Measurements from ENCODE around the gene ZNF628. TPM values are rescaled to one million over a fixed set of nuclear protein-coding genes. Genes with fewer than 3 reads are reported as not detected.
"Not testable (repeated sequence)": the region's sequence is repeated elsewhere in the genome, so short reads cannot be mapped to it uniquely, and the experiment has no call there.

Gene ZNF628
- total and polyA plus RNA-seq, 3 experiments from 2014 or later: 0.36 to 8.7 (median 8.3) TPM

DNA sequence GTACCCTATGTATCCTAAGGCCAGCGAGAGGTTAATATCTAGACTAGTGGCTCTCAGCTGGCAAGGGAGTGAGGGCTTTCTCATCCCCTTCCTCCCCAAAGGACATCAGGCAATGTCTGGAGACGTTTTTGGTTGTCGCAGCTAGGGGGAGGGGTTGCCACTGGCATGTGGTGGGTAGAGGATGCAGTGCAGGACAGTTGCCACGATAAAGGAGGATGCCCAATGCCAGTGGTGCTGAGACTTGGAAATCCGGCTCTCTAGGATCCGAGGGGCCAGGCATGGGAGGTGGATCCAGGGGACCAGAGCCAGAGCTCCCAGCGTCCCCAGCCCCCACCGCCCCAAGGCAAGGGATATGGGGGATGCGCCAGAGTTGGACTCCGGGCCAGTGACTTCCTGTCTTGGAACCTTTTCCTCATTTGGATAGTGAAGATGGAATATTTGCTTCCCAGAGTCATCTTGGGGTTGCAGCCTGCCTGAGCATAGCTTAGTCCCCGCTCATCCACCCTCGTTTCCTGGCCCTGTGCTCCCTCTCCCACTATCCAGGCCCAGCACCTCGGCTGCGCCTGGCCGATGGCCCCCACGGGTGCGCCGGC is 16.7 kb downstream of the ZNF628 start:
- H3K27ac Mint-ChIP-seq: no peak overlapping the region
- H3K27me3 Mint-ChIP-seq: peaks cover 5 to 12% of the 10 kb centered on the region in 2 donors
- no peak for DNase-seq
- H3K27ac ChIP-seq (ENCODE audit: low read depth, low read length): no peak overlapping the region
- ChIA-PET POLR2A (no interaction called here), CTCF (interaction anchor here (1.2 to 1.7 kb wide), 2 partner anchors 11 to 26 kb away, joined by 4 read pairs; no protein-coding TSS in a partner anchor)
- H3K4me3 Mint-ChIP-seq: no peak overlapping the region
- H3K36me3 Mint-ChIP-seq: no peaks in the 10 kb centered on the region
- H3K27me3 ChIP-seq (ENCODE audit: insufficient read depth, low read length, poor library complexity, severe bottlenecking): no peaks in the 10 kb centered on the region
- no peaks in the 10 kb centered on the region for H3K36me3 ChIP-seq (ENCODE audit: insufficient read depth, low read length)
- H3K9me3 Mint-ChIP-seq: no peaks in the 10 kb centered on the region
- no peaks in the 10 kb centered on the region for H3K4me1 ChIP-seq (ENCODE audit: insufficient read depth, low read length)
- no peaks in the 10 kb centered on the region for H3K4me1 Mint-ChIP-seq
- H3K4me3 ChIP-seq (ENCODE audit: low read length): no peak overlapping the region
- H3K9me3 ChIP-seq (ENCODE audit: low read length): no peaks in the 10 kb centered on the region

DNA sequence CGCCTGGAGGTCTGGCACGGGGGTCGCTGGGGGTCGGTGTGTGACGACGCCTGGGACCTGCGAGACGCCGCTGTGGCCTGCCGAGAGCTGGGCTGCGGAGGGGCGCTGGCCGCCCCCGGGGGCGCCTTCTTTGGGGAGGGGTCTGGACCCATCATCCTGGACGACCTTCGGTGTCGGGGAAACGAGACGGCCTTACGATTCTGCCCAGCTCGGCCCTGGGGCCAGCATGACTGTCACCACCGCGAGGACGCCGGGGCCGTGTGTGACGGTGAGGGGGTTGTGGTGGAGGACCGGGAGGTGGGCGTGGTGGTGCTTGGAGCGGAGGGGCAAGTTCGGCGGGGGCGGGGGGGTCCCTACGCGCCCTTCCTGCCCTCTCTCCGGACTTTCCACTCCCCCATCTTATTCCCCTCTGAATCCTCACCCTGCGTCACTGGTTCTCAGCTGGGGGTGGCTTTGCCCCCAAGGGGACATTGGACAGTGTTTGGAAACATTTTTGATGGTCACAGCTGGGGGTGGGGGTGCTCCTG is 17.3 kb downstream of the ZNF628 start:
- no peak overlapping the region for H3K27ac Mint-ChIP-seq
- H3K4me1 ChIP-seq (ENCODE audit: insufficient read depth, low read length): no peaks in the 10 kb centered on the region
- DNase-seq: no peak
- peaks cover 5 to 12% of the 10 kb centered on the region in 2 donors for H3K27me3 Mint-ChIP-seq
- H3K4me3 Mint-ChIP-seq: peak overlapping the region in 1 of 7 donors; percentile 53
- H3K4me3 ChIP-seq (ENCODE audit: low read length): no peak overlapping the region
- H3K36me3 Mint-ChIP-seq: no peaks in the 10 kb centered on the region
- POLR2A ChIA-PET: no interaction called here
- H3K4me1 Mint-ChIP-seq: no peaks in the 10 kb centered on the region
- H3K36me3 ChIP-seq (ENCODE audit: insufficient read depth, low read length): no peaks in the 10 kb centered on the region
- CTCF ChIA-PET: interaction anchor here (0.5 to 2.2 kb wide), 3 partner anchors 10 to 291 kb away, joined by 3 to 12 read pairs (median 4); no protein-coding TSS in a partner anchor
- H3K27ac ChIP-seq (ENCODE audit: low read depth, low read length): no peak overlapping the region
- no peaks in the 10 kb centered on the region for H3K9me3 ChIP-seq (ENCODE audit: low read length)
- no peaks in the 10 kb centered on the region for H3K27me3 ChIP-seq (ENCODE audit: insufficient read depth, low read length, poor library complexity, severe bottlenecking)
- no peaks in the 10 kb centered on the region for H3K9me3 Mint-ChIP-seq

GRCh38 chr19:55494172-55494761 is 17.9 kb downstream of the ZNF628 start:
- POLR2A ChIA-PET: no interaction called here
- Mint-ChIP-seq H3K27me3 (peaks cover 5 to 12% of the 10 kb centered on the region in 2 donors), H3K4me1 (no peaks in the 10 kb centered on the region), H3K9me3 (no peaks in the 10 kb centered on the region), H3K36me3 (no peaks in the 10 kb centered on the region), H3K27ac (no peak overlapping the region), H3K4me3 (peak overlapping the region in 5 of 7 donors; percentile 53 to 80 (median 70))
- Histone ChIP-seq H3K36me3 (ENCODE audit: insufficient read depth, low read length) (no peaks in the 10 kb centered on the region), H3K4me1 (ENCODE audit: insufficient read depth, low read length) (no peaks in the 10 kb centered on the region), H3K9me3 (ENCODE audit: low read length) (no peaks in the 10 kb centered on the region), H3K27ac (ENCODE audit: low read depth, low read length) (no peak overlapping the region), H3K4me3 (ENCODE audit: low read length) (no peak overlapping the region), H3K27me3 (ENCODE audit: insufficient read depth, low read length, poor library complexity, severe bottlenecking) (no peaks in the 10 kb centered on the region)
- no peak for DNase-seq
- CTCF ChIA-PET: interaction anchor here (0.5 to 2.2 kb wide), 4 partner anchors 10 to 291 kb away, joined by 3 to 12 read pairs (median 6); no protein-coding TSS in a partner anchor

DNA sequence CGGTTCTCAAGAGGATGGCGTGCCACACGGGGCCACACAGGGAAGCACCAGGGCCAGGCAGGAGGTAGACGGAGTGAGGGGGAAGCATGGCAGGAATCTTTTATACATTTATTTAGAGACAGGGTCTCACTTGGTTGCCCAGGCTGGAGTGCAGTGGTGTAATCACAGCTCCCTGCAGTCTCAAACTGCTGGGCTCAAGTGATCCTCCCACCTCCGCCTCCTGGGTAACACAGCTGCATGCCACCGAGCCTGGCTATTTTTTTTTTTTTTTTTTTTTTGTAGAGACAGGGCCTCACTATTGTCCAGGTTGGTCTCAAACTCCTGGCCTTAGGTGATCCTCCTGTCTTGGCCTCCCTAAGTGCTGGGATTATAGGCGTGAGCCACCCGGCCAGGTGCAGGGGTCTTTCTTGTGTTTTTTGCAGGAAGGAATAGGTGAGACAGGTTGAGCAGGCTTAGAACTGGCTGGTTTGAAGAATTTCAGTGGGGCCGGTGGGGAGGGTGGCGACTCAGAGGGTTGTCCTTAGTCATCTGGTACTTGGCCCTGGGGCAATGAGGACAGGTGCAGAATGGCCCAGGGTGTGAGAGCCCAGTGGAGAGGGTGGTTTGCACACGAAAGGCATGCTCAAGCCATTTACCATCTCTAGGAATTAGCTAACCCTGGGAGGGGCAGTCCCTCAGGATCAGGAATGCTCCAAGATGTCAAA is 19.4 kb downstream of the ZNF628 start:
- peak overlapping the region in 1 of 8 donors; percentile 73 for H3K27ac Mint-ChIP-seq
- no peak overlapping the region for H3K4me3 Mint-ChIP-seq
- Histone ChIP-seq H3K27ac (ENCODE audit: low read depth, low read length) (no peak overlapping the region), H3K4me1 (ENCODE audit: insufficient read depth, low read length) (no peaks in the 10 kb centered on the region), H3K4me3 (ENCODE audit: low read length) (no peak overlapping the region), H3K36me3 (ENCODE audit: insufficient read depth, low read length) (no peaks in the 10 kb centered on the region), H3K9me3 (ENCODE audit: low read length) (no peaks in the 10 kb centered on the region), H3K27me3 (ENCODE audit: insufficient read depth, low read length, poor library complexity, severe bottlenecking) (no peaks in the 10 kb centered on the region)
- no peak for DNase-seq
- H3K36me3 Mint-ChIP-seq: no peaks in the 10 kb centered on the region
- no peaks in the 10 kb centered on the region for H3K4me1 Mint-ChIP-seq
- ChIA-PET CTCF (interaction anchor here (2.2 kb wide), 2 partner anchors 8 to 28 kb away, joined by 9 to 12 read pairs; no protein-coding TSS in a partner anchor), POLR2A (no interaction called here)
- no peaks in the 10 kb centered on the region for H3K9me3 Mint-ChIP-seq
- peaks cover 5 to 12% of the 10 kb centered on the region in 2 donors for H3K27me3 Mint-ChIP-seq

DNA sequence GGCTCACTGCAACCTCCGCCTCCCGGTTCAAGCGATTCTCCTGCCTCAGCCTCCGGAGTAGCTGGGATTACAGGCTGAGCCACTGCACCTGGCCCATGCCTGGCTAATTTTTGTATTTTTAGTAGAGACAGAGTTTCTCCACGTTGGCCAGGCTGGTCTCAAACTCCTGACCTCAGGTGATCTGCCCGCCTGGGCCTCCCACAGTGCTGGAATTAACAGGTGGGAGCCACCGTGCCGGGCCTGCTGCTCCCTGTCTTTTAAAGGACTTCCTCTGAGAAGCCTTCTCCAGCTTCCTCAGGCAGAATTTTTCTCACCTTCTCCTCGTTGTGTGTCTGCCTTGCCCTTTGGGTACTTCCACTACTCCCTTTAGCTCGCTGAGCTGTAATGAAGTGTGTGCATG is 20.4 kb downstream of the ZNF628 start:
- H3K4me1 Mint-ChIP-seq; H3K27me3 ChIP-seq (ENCODE audit: insufficient read depth, low read length, poor library complexity, severe bottlenecking); H3K36me3 ChIP-seq (ENCODE audit: insufficient read depth, low read length); H3K9me3 Mint-ChIP-seq; H3K36me3 Mint-ChIP-seq; H3K27me3 Mint-ChIP-seq; DNase-seq; H3K4me1 ChIP-seq (ENCODE audit: insufficient read depth, low read length); POLR2A ChIA-PET; H3K27ac ChIP-seq (ENCODE audit: low read depth, low read length); H3K9me3 ChIP-seq (ENCODE audit: low read length); H3K4me3 ChIP-seq (ENCODE audit: low read length): not testable (repeated sequence)
- H3K4me3 Mint-ChIP-seq: peak overlapping the region in 1 of 7 donors; percentile 37
- CTCF ChIA-PET: interaction anchor here (2.2 kb wide), 1 partner anchor 29 kb away, joined by 9 read pairs; no protein-coding TSS in a partner anchor
- H3K27ac Mint-ChIP-seq: peak overlapping the region in 2 of 8 donors; percentile 38 to 68

- no peaks in the 10 kb centered on the region for H3K27me3 ChIP-seq (ENCODE audit: insufficient read depth, low read length, poor library complexity, severe bottlenecking)
- no peak overlapping the region for H3K27ac ChIP-seq (ENCODE audit: low read depth, low read length)
- Mint-ChIP-seq H3K27me3 (peaks cover 3 to 4% of the 10 kb centered on the region in 2 donors), H3K4me1 (peaks cover 0 to 5% (median 3%) of the 10 kb centered on the region in 3 donors), H3K4me3 (no peak overlapping the region), H3K27ac (peak overlapping the region in 3 of 8 donors; percentile 20 to 79 (median 47)), H3K36me3 (peaks cover 0 to 3% (median 0%) of the 10 kb centered on the region in 3 donors), H3K9me3 (no peaks in the 10 kb centered on the region)
- H3K4me1 ChIP-seq (ENCODE audit: insufficient read depth, low read length): no peaks in the 10 kb centered on the region
- H3K4me3 ChIP-seq (ENCODE audit: low read length): no peak overlapping the region
- H3K9me3 ChIP-seq (ENCODE audit: low read length): no peaks in the 10 kb centered on the region
- ChIA-PET CTCF (interaction anchor here (1.2 kb wide), 1 partner anchor 30 kb away, joined by 4 read pairs; no protein-coding TSS in a partner anchor), POLR2A (no interaction called here)
- DNase-seq: no peak
- no peaks in the 10 kb centered on the region for H3K36me3 ChIP-seq (ENCODE audit: insufficient read depth, low read length)
Measured at GRCh38 chr19:55497763-55498162, 21.3 kb downstream of the ZNF628 start.

DNA sequence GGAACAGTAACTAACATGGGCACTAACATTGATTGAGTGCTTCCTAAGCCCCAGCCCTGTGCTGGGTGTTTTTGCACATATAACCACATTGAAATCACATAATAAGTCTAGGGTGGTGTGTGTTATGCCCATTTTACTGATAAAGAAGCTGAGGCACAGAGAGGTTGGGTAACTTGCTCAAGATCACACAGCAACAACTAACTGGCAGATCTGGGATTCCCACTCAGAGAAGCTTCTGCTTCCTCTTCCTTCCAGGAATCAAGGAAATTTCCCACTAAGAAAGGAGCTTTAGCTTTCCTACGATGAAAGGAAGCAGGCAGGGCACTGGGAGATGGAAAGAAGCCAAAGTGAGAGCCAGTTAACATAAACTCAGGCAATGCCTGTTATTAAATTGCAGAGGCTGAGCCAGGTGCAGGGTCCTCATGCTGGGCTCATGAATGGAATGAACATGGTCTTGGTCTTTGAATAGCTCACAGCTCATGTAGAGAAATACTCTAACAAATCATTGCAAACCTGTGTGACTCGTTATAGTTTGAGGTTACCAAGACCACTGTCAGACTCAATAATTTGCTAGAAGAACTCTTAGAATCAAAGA is 21.9 kb downstream of the ZNF628 start:
- no peaks in the 10 kb centered on the region for H3K27me3 ChIP-seq (ENCODE audit: insufficient read depth, low read length, poor library complexity, severe bottlenecking)
- H3K27me3 Mint-ChIP-seq: peaks cover 0 to 3% of the 10 kb centered on the region in 2 donors
- peaks cover 0 to 3% (median 0%) of the 10 kb centered on the region in 3 donors for H3K36me3 Mint-ChIP-seq
- CTCF ChIA-PET: interaction anchor here (1.0 to 1.2 kb wide), 2 partner anchors 31 to 199 kb away, joined by 3 to 4 read pairs; no protein-coding TSS in a partner anchor
- H3K4me1 ChIP-seq (ENCODE audit: insufficient read depth, low read length): peaks cover 2% of the 10 kb centered on the region
- no peaks in the 10 kb centered on the region for H3K9me3 Mint-ChIP-seq
- no peaks in the 10 kb centered on the region for H3K36me3 ChIP-seq (ENCODE audit: insufficient read depth, low read length)
- no peak overlapping the region for H3K27ac ChIP-seq (ENCODE audit: low read depth, low read length)
- H3K4me3 Mint-ChIP-seq: no peak overlapping the region
- POLR2A ChIA-PET: no interaction called here
- H3K27ac Mint-ChIP-seq: peak overlapping the region in 1 of 8 donors; percentile 36
- no peak overlapping the region for H3K4me3 ChIP-seq (ENCODE audit: low read length)
- peaks cover 4 to 10% (median 6%) of the 10 kb centered on the region in 3 donors for H3K4me1 Mint-ChIP-seq
- H3K9me3 ChIP-seq (ENCODE audit: low read length): no peaks in the 10 kb centered on the region
- DNase-seq: no peak

Data from CD8-positive, alpha-beta memory T cell (primary cell).